H1 (cell line): ENCODE measurements around the gene EGR4.

ENCODE experiments used
- CTCF ChIP-seq, 3 experiments: IDR thresholded peaks; 1 replicate in 2 of 3; 2 replicates in 1 of 3; pipeline versions ENCODE4 v1.5.1 to v1.6.1; 2011; ENCODE audit warnings: low read length in 3 of 3, mild to moderate bottlenecking in 3 of 3, inconsistent platforms in 2 of 3, low read depth in 1 of 3, moderate library complexity in 1 of 3; ENCODE audit not compliant: insufficient read depth in 1 of 3; ENCODE audit errors: control extremely low read depth in 1 of 3
- EP300 ChIP-seq, 2 experiments: IDR thresholded peaks; 1 replicate in 1 of 2; 2 replicates in 1 of 2; pipeline ENCODE4 v1.6.1; 2011 to 2012; ENCODE audit warnings: low read depth in 2 of 2, low read length in 2 of 2, mild to moderate bottlenecking in 2 of 2, borderline replicate concordance in 1 of 2, inconsistent platforms in 1 of 2, moderate library complexity in 1 of 2
- POLR2A ChIP-seq, 2 experiments: IDR thresholded peaks; 1 replicate in 1 of 2; 2 replicates in 1 of 2; pipeline ENCODE4 v1.6.1; 2011; ENCODE audit warnings: low read depth in 2 of 2, low read length in 2 of 2, mild to moderate bottlenecking in 2 of 2; ENCODE audit errors: control extremely low read depth in 1 of 2
- TCF12 ChIP-seq: IDR thresholded peaks from 2 replicates; pipeline ENCODE4 v1.6.1; 2011; ENCODE audit warnings: low read depth, mild to moderate bottlenecking, low read length
- USF2 ChIP-seq: IDR thresholded peaks from 2 replicates; pipeline ENCODE4 v1.6.1; 2011; ENCODE audit warnings: low read length, improper control_type of control experiment
- ZNF274 ChIP-seq: IDR thresholded peaks from 2 replicates; pipeline ENCODE4 v1.7.0; 2012; ENCODE audit warnings: low read length, borderline replicate concordance; ENCODE audit errors: extremely low read depth
- TF ChIP-seq, protein P1 (sequence below): IDR thresholded peaks from 2 replicates; pipeline ENCODE4 v1.6.1; 2012; ENCODE audit warnings: inconsistent platforms

GRCh38 chr2:73285159-73285739 is 8.1 kb downstream of the EGR4 start:
- TF ChIP-seq POLR2A (IDR thresholded peaks at IDR 0.05; ENCODE audit: control extremely low read depth in 1 of 2, low read depth in 2 of 2, low read length in 2 of 2), result no peak
- no peak for TF ChIP-seq ZNF274
- TF ChIP-seq TCF12, result no peak
- no peak for TF ChIP-seq EP300 (IDR thresholded peaks at IDR 0.05; ENCODE audit: borderline replicate concordance in 1 of 2, low read depth in 2 of 2, low read length in 2 of 2)
- no peak for TF ChIP-seq CTCF (IDR thresholded peaks at IDR 0.05; ENCODE audit: control extremely low read depth in 1 of 3, insufficient read depth in 1 of 3, low read depth in 1 of 3, low read length in 3 of 3)
- TF ChIP-seq, protein P1, sequence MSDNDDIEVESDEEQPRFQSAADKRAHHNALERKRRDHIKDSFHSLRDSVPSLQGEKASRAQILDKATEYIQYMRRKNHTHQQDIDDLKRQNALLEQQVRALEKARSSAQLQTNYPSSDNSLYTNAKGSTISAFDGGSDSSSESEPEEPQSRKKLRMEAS, result no peak
- no peak for TF ChIP-seq USF2
